NCI-H510A (cell line): ENCODE data around the gene CNRIP1.

ENCODE experiments used
- DNase-seq: peaks from one replicate; lab custom pipeline; 2025; lab: John Stamatoyannopoulos, UW

Gene CNRIP1

GRCh38 chr2:68251187-68251854 is 68.4 kb downstream of the CNRIP1 start:
- DNase-seq: peak; percentile 71

- DNase-seq: no peak
Observed at GRCh38 chr2:68250652-68251186, 69.0 kb downstream of the CNRIP1 start.

- DNase-seq: no peak
Observed at GRCh38 chr2:68250196-68250595, 69.6 kb downstream of the CNRIP1 start.

- no peak for DNase-seq
Observed at GRCh38 chr2:68248806-68249205, 70.9 kb downstream of the CNRIP1 start.

GRCh38 chr2:68248361-68248760 is 71.4 kb downstream of the CNRIP1 start:
- no peak for DNase-seq

GRCh38 chr2:68246396-68246795 is 73.4 kb downstream of the CNRIP1 start:
- DNase-seq: no peak

- no peak for DNase-seq
Observed at GRCh38 chr2:68245672-68246071, 74.1 kb downstream of the CNRIP1 start.

- DNase-seq: no peak
Observed at GRCh38 chr2:68245066-68245465, 74.7 kb downstream of the CNRIP1 start.

- no peak for DNase-seq
Observed at GRCh38 chr2:68244456-68244855, 75.3 kb downstream of the CNRIP1 start.
